Activated T-helper 1 cell treated with Interleukin-2 at 50 U/mL for 16 hours (primary cell): Measurements from ENCODE around the gene AGXT2.

Experiments
- DNase-seq: peaks from one replicate; pipeline ENCODE4 v3.0.0-alpha.2; 2020; ENCODE audit warnings: low read depth

Gene AGXT2

DNA sequence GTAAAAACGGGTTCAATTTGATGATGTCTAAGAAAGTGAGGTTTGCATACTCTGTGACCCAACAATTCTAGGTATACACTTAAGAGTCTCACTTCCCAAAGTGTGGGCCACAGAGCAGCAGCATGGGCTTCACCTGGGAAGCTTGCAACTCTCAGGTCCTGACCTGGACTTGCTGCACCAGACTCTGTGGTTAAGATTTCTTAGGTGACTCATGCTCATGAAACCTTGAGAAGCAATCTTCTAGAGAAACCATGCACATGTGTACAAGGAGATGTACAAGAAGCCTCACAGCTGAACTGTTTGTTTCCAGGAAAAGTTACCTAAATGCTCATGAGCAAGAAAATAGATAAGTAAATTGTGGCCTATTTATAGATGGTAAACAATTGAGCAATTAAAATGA lies 88.4 kb downstream of the AGXT2 start:
- no peak for DNase-seq

DNA sequence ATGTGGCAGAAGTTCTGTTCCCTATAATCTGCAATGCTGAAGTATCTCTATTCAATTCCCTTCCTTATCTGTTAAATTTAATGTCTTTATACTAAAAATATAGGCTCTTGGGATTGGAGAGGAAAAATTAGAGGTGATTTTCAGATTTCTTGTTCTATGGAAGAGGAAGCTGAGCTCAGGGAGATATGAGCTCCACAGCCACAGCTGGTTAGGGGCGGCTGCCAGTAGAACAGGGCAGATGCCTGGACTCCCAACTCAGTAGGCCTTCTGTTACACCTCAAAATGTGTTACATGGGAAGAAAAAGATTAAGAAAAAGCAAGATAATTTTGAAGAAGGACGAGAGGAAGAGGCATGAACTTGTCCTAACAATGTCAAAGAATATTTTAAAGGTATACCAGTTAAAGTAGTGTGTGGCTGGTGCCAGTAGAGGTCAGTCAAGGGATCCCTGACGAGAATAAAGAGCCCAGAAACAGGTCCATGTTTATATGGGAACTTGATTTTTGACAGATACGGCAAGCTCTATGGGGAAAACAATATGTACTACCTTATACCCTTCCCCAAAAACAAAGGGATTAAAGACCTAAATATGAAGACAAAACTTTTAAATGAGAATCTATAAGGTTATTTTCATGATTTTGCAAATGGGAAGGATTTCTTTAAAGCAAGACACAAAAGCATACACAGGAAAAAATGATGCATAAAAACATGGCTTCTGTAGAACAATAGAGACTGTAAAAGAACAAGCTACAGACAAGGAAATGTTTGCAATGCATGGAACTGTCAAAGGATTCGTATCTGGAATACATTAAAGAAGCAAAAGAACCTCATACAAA lies 89.7 kb downstream of the AGXT2 start:
- DNase-seq: no peak

DNA sequence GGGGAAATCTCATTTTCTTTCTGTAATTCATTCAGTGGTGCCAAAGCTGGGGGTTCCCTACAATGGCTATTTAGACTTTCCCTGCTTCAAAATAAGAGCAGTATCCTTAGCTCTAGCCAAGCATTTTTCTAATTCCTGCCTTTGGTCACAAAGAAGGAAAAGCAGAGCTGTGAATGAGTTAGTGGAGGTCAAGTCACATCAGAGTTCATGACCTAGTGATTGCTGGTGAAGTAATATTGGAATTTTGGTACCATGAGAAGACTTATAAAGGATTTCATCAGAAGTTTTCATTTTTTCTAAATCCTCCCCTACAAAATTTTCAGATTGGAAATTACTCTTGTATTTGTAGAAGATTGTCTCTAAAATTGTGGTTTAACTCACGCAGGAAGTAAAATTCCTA lies 90.4 kb downstream of the AGXT2 start:
- DNase-seq: no peak
